Endothelial cell of umbilical vein (primary cell): ENCODE results near the gene TBP. TPM values are rescaled to one million over a fixed set of nuclear protein-coding genes. Genes with fewer than 3 reads are reported as not detected.

Source experiments
- BruUV-seq: library from RNA; stranded (reverse); fragments of 400-500 nt; replicated peaks from 2 replicates; lab custom pipeline; 2021; lab: Mats Ljungman, UMichigan
- CTCF ChIA-PET: fragments of 300-600, 350-600 bp; sonication (Branson Sonifier 250); formaldehyde crosslinking; loops from one replicate; lab custom pipeline; 2021; ENCODE audit warnings: antibody characterized with exemption, inconsistent platforms; lab: Charles Lee
- POLR2A ChIA-PET: fragments of 300-600, 350-600 bp; sonication (Branson Sonifier 250); formaldehyde crosslinking; loops from one replicate; lab custom pipeline; 2021; ENCODE audit warnings: antibody characterized with exemption, inconsistent platforms; lab: Charles Lee
- DNase-seq: peaks from one replicate; pipeline ENCODE4 v3.0.0-alpha.2; 2011; ENCODE audit warnings: low read depth, low spot score
- FAIRE-seq: peaks from 2 replicates; lab custom pipeline; 2011; peaks lifted over from hg19 to GRCh38; lab: Jason Lieb, UNC
- H2AFZ ChIP-seq: 2 replicates; pipeline ENCODE4 v1.6.0; 2012; ENCODE audit warnings: low read depth, low read length, control low read depth, inconsistent platforms
- H3K27ac ChIP-seq: 2 replicates; pipeline ENCODE4 v1.5.1; 2011; ENCODE audit warnings: low read depth, mild to moderate bottlenecking, control low read depth, low read length, moderate library complexity; ENCODE audit not compliant: insufficient read depth
- H3K27me3 ChIP-seq, 2 experiments: 2 replicates each; pipeline versions ENCODE4 v1.6.0 to v1.6.1; 2011; ENCODE audit warnings: low read length in 2 of 2, mixed read lengths in 1 of 2; ENCODE audit not compliant: control insufficient read depth in 2 of 2, insufficient read depth in 2 of 2
- H3K36me3 ChIP-seq, 2 experiments: 2 replicates in 1 of 2; 3 replicates in 1 of 2; pipeline ENCODE4 v1.5.1; 2011; ENCODE audit warnings: low read length in 2 of 2, mild to moderate bottlenecking in 1 of 2, moderate library complexity in 1 of 2; ENCODE audit not compliant: control insufficient read depth in 2 of 2, insufficient read depth in 2 of 2; ENCODE audit errors: extremely low read depth in 1 of 2
- H3K4me1 ChIP-seq: 3 replicates; pipeline ENCODE4 v1.5.1; 2011; ENCODE audit warnings: mild to moderate bottlenecking, low read length; ENCODE audit not compliant: control insufficient read depth, insufficient read depth; ENCODE audit errors: extremely low read depth
- H3K4me2 ChIP-seq: 2 replicates; pipeline ENCODE4 v1.6.1; 2011; ENCODE audit warnings: low read length, control low read depth, mixed read lengths; ENCODE audit not compliant: insufficient read depth
- H3K4me3 ChIP-seq, 3 experiments: fragments of 200-600 bp in 1 of 3; sonication (generic), shearing (Covaris generic) in 1 of 3; replicated peaks in 1 of 3; 2 replicates each; pipeline ENCODE4 v1.5.1; 2011 to 2016; ENCODE audit warnings: control low read depth in 3 of 3, low read length in 3 of 3, mild to moderate bottlenecking in 2 of 3, inconsistent platforms in 1 of 3, low read depth in 1 of 3, moderate library complexity in 1 of 3; ENCODE audit not compliant: insufficient read depth in 1 of 3
- H3K79me2 ChIP-seq: 2 replicates; pipeline ENCODE4 v1.6.0; 2012; ENCODE audit warnings: low read length, inconsistent platforms; ENCODE audit not compliant: control insufficient read depth, insufficient read depth
- H3K9ac ChIP-seq: replicated peaks from 2 replicates; pipeline ENCODE3; 2011; ENCODE audit warnings: low read length, control low read depth; ENCODE audit not compliant: insufficient read depth; ENCODE audit errors: extremely low read depth
- H3K9me1 ChIP-seq: replicated peaks from 3 replicates; pipeline ENCODE4 v1.6.0; 2011; ENCODE audit warnings: mild to moderate bottlenecking, low read length; ENCODE audit not compliant: control insufficient read depth, insufficient read depth; ENCODE audit errors: extremely low read depth
- H3K9me3 ChIP-seq: replicated peaks from 2 replicates; pipeline ENCODE4 v1.5.1; 2012; ENCODE audit warnings: low read length, inconsistent platforms; ENCODE audit not compliant: control insufficient read depth, insufficient read depth
- H4K20me1 ChIP-seq: replicated peaks from 2 replicates; pipeline ENCODE3; 2011; ENCODE audit warnings: mild to moderate bottlenecking, low read length; ENCODE audit not compliant: control insufficient read depth, insufficient read depth; ENCODE audit errors: extremely low read depth
- CTCF ChIP-seq, 2 donors: IDR thresholded peaks; 1 replicate in 1 of 2; 2 replicates in 1 of 2; pipeline ENCODE4 v1.5.1; 2011; ENCODE audit warnings: low read length in 2 of 2, mild to moderate bottlenecking in 2 of 2, moderate library complexity in 2 of 2, control low read depth in 1 of 2, inconsistent platforms in 1 of 2, low read depth in 1 of 2; ENCODE audit not compliant: insufficient read depth in 1 of 2; ENCODE audit errors: extremely low read depth in 1 of 2
- EZH2 ChIP-seq: IDR thresholded peaks from 2 replicates; pipeline ENCODE4 v1.6.1; 2012; ENCODE audit warnings: borderline replicate concordance, low read depth, mild to moderate bottlenecking, moderate library complexity, low read length, inconsistent platforms; ENCODE audit not compliant: severe bottlenecking
- FOS ChIP-seq: IDR thresholded peaks from 2 replicates; pipeline ENCODE4 v1.6.1; 2011; ENCODE audit warnings: mild to moderate bottlenecking, low read length, moderate library complexity, borderline replicate concordance; ENCODE audit not compliant: insufficient read depth
- GATA2 ChIP-seq: IDR thresholded peaks from 2 replicates; pipeline ENCODE4 v1.7.0; 2011; ENCODE audit warnings: low read depth, mild to moderate bottlenecking, moderate library complexity, mixed read lengths, low read length; ENCODE audit not compliant: insufficient read length, insufficient read depth
- JUN ChIP-seq: IDR thresholded peaks from 2 replicates; pipeline ENCODE4 v1.6.1; 2011; ENCODE audit warnings: borderline replicate concordance, low read depth; ENCODE audit not compliant: insufficient read length, insufficient read depth
- MYC ChIP-seq: IDR thresholded peaks from one replicate; pipeline ENCODE4 v1.6.1; 2011; ENCODE audit warnings: mild to moderate bottlenecking, low read depth, low read length
- POLR2A ChIP-seq: IDR thresholded peaks from 2 replicates; pipeline ENCODE4 v1.6.1; 2012; ENCODE audit warnings: low read depth, mild to moderate bottlenecking, control low read depth, low read length
- POLR2AphosphoS5 ChIP-seq: IDR thresholded peaks from 2 replicates; pipeline ENCODE4 v1.6.1; 2012; ENCODE audit warnings: low read depth, mild to moderate bottlenecking, control low read depth, low read length, moderate library complexity; ENCODE audit not compliant: insufficient read depth
- dilution Hi-C: fragments of 300-500 bp; cut with MboI; formaldehyde crosslinking; loops from one replicate; pipeline ENCODE4 v1.15.0; 2019; ENCODE audit warnings: low sequenced_read_pairs; ENCODE audit not compliant: extremely low pct_ligation_motif_present
- intact Hi-C: fragments of 100-400 bp; cut with micrococcal nuclease; formaldehyde crosslinking; loops from one replicate; pipeline ENCODE4 v1.10.0; 2022
- polyA plus RNA-seq, 4 experiments: library from polyadenylated mRNA; depleted of rRNA in 3 of 4; stranded (reverse) in 3 of 4; unstranded in 1 of 4; fragments of >200 nt; gene quantifications; 2 replicates each; pipeline versions ENCODE4 v1.2.1 to v1.2.3, GENCODE V29; 2011 to 2012; ENCODE audit warnings: missing spikeins in 1 of 4
- total RNA-seq: library from RNA; stranded (reverse); gene quantifications from 2 replicates; pipeline ENCODE4 v1.2.3, GENCODE V29; 2021
- TF ChIP-seq, protein P1 (sequence below): IDR thresholded peaks from 2 replicates; pipeline ENCODE4 v1.6.1; 2011; ENCODE audit not compliant: insufficient read depth, insufficient read length

Gene TBP
- total and polyA plus RNA-seq, 2 donors (not counting 3 experiments of a cell fraction or from before 2014, with no cell fraction given): 17.5 to 17.7 TPM

DNA sequence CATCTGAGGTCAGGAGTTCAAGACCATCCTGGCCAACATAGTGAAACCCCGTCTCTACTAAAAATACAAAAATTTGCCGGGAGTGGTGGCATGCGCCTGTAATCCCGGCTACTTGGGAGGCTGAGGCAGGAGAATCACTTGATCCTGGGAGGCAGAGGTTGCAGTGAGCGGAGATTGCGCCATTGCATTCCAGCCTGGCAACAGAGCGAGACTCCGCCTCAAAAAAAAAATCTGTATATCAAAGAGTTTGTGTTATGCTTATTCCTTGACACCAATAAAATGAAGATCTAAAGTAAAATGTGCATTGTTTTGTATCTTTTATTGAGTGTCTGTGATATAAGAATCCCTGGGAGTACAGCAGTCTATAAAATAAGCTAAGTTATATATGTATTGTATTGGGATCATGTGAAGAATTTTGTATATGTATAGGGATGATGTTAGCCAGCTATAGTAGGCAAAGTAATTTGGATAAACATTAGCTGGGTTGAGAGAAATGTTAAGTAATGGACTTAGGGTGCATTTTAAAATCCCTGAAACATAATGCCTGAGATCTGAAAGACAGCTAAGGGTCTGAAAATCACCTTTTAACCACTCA, 10.9 kb downstream of the TBP start:
- H3K36me3 ChIP-seq: peaks cover 8 to 18% of the 10 kb centered on the region in 2 experiments

More for the DNA sequence above, 10.9 kb downstream of the TBP start:
- H3K9me1 ChIP-seq: no peaks in the 10 kb centered on the region
- no peak overlapping the region for H3K9ac ChIP-seq
- intact Hi-C loops (no loop called here), dilution Hi-C loops (no loop called here)
- peaks cover 3% of the 10 kb centered on the region for H3K79me2 ChIP-seq
- DNase-seq (no peak), FAIRE-seq (no peak)
- H4K20me1 ChIP-seq: no peaks in the 10 kb centered on the region
- H3K27me3 ChIP-seq: no peaks in the 10 kb centered on the region
- TF ChIP-seq GATA2: no peak
- no peak for TF ChIP-seq EZH2
- no peak for TF ChIP-seq POLR2A
- TF ChIP-seq CTCF (IDR thresholded peaks at IDR 0.05; ENCODE audit: extremely low read depth in 1 of 2, insufficient read depth in 1 of 2, low read depth in 1 of 2, low read length in 2 of 2): no peak
- TF ChIP-seq POLR2AphosphoS5: no peak
- no peak for TF ChIP-seq FOS
- TF ChIP-seq MYC: no peak
- TF ChIP-seq JUN: no peak
- TF ChIP-seq, protein P1, sequence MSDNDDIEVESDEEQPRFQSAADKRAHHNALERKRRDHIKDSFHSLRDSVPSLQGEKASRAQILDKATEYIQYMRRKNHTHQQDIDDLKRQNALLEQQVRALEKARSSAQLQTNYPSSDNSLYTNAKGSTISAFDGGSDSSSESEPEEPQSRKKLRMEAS: no peak
- ChIA-PET POLR2A (interaction anchor here (1.0 kb wide), 1 partner anchor 19 kb away, joined by 3 read pairs; no protein-coding TSS in a partner anchor), CTCF (no interaction called here)
- no peak overlapping the region for H3K4me2 ChIP-seq
- no peak overlapping the region for H2AFZ ChIP-seq
- H3K27ac ChIP-seq: no peak overlapping the region
- BruUV-seq: no TSS peak
- no peaks in the 10 kb centered on the region for H3K9me3 ChIP-seq
- H3K4me3 ChIP-seq: no peak overlapping the region
- no peaks in the 10 kb centered on the region for H3K4me1 ChIP-seq
